ELR (cell line): Measurements from ENCODE around the gene SCAI.
"Not testable (repeated sequence)": the region's sequence is repeated elsewhere in the genome, so short reads cannot be mapped to it uniquely, and the experiment has no call there.

ENCODE experiments used
- DNase-seq: peaks from one replicate; pipeline ENCODE4 v3.0.0-alpha.2; 2015; ENCODE audit warnings: low read depth

SCAI gene

DNA sequence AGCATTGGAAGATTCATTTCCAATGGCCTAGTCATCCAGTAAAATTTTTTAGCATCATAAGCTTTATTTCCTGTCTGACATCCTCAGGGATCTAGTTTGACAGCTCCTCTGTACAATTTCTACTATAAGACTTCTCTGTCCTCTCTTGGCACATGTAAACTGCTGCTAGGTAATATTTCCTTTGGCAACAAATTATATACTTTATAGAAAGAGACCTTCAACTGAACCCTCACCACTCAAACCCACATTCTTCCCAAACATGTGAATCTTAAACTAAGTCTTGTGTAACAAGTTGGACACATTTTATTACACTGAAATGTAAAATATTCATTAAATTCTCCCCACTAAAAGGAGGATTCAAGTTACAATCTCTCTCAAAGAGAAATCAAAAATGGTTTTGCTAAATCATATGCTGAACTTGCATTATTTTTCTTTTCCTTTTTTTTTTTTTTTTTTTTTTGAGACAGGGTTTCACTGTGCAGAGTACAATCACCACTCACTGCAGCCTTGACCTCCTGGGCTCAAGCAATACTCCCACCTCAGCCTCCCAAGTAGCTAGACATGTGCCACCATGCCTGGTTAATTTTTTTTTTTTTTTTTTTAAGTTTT, 36.9 kb downstream of the SCAI start:
- DNase-seq: peak; percentile 28

DNA sequence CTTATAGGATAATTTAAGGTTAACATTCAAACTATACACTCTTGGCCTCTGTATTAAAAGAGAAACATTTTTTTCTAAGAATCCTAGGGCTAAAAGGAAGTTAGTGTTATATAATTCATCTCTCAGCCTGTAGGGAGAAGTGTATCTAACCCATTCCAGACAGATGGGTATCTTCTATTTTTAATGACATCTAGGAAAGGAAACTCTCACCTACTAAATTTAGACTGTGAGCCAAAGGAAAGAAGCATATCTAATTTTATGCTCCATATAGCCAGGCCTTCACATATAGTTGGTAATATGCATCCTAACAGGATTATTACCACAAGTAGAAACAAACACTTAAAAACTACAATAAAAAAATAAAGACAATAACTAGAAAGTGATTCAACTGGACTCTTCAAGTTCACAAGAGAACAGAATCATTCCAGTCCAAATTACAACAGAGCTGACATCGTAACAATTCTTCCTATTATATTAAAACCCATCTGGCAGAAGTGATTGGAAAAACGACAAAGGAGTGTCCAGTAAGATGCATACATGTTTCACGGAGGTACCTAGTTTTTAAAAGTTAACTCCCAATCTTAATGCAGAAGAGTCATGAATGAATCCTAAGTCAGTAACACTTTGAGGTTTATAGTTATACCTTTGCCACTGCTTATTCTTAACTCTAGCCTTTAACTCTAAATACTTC, 39.4 kb downstream of the SCAI start:
- no peak for DNase-seq

DNA sequence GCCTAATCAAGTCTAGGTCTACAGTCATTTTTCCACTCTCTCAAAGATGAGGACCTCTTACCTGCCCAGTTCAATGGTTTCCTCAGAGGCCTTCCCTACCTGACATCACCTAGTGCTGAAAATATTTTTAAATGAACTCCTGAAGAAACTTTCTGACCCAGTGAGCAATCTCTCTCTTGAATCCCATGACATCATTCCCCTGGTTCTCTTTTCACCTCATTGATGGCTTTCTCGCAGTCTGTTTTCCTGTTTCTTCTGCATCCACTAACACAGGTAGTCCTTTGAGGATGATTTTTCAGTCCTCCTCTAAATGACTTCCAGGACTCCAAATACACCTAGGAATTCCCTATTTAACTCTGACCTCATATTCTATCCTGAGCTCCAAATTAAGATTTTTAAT, 40.3 kb downstream of the SCAI start:
- DNase-seq: no peak

DNA sequence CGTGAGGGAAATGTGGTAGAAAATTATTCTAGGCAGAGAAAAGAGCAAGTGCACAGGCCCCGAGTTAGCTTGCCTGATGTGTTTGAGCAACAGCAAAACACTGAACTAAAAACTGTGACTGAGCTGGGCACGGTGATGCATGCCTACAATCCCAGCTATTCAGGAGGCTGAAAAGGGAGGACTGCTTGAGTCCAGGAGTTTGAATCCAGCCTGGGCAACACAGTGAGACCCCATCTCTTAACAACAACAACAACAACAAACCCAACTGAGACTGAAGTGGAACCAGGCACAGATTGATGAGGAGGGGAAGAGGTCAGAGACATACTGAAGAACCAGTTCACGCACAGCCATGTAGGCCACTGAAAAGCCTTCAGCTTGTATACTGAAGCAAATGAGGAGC, 42.5 kb downstream of the SCAI start:
- no peak for DNase-seq

DNA sequence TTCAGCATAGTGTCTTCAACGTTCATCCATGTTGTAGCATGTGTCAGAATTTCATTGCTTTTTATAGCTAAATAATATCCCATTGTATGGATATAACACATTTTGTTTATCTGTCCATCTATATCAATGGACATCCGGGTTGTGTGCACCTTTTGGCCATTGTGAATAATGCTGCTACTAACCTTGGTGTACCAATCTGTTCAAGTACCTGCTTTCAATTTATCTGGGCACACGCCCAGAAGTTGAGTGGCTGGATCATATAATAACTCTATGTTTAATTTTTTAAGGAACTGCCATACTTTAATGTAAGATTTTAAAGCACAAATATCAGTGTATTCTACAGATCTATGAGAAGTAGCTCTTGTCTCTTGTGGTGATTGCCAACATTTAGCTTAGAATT, 43.5 kb downstream of the SCAI start:
- DNase-seq: no peak

DNA sequence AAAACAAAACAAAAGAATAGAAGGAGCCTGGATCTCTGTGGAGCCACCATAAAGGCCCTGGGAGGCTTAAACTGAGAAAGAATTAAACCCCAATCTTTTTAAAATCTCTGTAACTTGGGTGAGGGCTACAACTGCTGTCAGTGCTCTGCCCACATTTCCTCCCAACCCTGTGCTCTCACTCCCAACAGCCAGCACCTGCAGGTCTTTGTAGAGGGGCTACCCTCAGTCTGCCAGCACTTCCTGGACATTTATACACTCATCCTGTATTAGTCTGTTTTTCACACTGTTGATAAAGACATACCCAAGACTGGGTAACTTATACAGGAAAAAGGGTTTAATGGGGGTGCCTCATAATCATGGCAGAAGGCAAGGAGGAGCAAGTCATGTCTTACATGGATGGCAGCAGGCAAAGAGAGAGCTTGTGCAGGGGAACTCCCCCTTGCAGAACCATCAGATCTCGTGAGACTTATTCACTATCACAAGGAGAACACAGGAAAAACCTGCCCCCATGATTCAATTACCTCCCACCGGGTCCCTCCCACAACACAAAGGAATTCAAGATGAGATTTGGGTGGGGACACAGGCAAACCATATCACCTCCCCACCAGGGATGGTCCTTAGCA, 47.4 kb downstream of the SCAI start:
- DNase-seq: no peak

DNA sequence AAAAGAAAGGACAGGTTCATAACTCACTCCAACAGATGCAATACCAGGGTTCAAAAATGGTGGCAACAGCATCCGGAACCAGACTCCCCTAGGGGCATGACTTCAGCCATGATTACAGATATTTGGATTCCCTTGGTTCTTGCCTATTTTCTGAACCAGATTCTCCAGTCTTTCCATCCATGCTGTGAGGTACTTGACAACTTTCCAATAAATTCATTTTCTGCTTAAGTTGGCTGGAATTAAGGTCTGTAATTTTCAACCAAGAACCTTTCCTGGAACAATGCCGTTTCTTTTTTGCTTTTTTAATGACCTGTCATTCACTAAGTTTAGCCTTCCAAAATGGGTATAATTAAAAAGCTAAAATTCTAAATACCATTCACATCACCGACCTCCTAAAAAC, 52.2 kb downstream of the SCAI start:
- DNase-seq: no peak

DNA sequence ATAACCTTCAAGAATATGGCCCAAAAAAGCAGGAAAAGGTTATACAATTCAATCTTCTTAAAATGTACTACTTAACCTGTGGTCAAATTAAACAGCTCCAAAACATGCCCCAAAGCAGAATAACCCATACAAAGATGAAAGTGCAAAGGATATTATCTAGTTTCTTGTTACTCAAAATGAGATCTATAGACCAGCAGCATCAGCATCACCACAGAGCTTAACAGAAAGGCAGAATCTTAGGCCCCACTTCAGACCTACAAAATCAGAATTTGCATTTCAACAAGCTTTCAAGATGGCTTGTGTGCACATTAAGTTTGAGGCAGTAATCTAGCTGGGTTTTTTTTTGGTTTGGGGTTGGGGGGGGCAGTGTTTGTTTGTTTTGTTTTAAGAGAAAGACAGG, 54.0 kb downstream of the SCAI start:
- DNase-seq: no peak

DNA sequence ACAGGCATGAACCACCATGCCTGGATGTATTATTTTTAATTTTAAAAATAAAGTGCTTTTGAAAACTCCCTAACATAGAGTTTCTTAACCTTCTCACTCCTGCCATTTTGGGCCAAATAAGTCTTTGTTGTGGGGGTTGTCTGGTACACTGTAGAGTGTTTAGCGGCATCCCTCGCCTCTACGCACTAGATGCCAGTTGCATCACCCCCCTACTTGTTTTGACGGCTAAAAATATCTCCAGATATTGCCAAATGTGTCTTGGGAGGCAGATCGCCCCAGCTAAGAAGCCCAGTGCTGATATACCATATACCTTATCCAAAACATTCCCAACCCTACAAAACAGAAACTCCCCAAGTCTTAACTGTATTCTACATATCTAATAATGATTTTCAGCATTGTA, 54.6 kb downstream of the SCAI start:
- DNase-seq: no peak

DNA sequence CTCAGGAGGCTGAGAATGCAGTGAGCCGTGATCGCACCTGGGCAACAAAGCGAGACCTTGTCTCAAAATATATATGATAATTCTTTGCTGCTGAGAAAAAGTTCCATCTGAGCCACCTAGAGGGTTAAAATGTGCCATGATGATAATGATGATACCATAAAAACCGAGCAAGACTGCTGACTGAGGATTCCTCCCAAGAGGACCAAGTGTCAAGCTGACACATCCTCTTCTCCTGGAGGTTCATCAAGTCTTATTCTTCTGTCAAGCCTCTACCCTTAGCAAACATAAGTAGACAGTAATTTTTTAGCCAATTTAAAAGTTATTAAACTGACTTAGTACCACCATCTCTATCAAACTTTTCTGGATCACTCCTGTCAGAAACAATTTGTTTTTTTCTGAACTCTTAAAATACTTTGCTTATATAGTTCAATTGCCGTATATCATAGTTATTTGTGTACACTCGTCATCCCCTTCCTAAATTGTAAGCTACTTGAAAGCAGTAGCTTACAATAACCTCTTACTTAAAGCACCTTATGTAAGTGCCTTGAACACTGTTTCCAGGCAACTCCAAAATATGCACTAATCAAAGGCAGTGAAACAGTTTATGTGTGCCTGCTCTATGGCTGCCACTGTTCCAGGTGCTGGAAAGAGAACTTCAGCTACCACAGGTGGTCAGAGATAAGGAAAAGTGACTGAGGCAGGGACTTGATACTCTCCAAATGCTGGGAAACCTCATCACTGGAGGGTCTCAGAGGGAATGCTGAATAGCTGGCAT, 57.4 kb downstream of the SCAI start:
- DNase-seq: no peak

DNA sequence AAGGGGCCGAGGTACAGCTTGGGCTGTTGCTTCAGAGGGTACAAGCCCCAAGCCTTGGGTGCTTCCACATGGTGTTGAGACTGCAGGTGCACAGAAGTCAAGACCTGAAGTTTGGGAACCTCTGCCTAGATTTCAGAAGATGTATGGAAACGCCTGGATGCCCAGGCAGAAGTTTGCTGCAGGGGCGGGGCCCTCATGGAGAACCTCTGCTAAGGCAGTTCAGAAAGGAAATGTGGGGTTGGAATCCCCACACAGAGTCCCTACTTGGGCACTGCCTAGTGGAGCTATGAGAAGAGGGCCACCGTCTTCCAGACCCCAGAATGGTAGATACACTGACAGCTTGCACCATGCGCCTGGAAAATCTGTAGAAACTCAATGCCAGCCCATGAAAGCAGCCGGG, 61.1 kb downstream of the SCAI start:
- not testable (repeated sequence) for DNase-seq

DNA sequence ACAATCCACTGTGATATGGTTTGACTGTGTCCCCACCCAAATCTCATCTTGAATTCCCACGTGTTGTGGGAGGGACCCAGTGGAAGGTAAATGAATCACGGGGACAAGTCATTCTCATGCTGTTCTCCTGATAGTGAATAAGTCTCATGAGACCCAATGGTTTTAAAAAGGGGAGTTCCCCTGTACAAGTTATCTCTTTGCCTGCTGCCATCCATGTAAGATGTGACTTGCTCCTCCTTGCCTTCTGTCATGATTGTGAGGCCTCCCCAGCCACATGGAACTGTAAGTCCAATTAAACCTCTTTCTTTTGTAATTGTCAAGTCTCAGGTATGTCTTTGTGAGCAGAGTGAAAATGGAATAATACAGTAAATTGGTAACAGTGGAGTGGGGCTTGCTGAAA, 62.5 kb downstream of the SCAI start:
- DNase-seq: not testable (repeated sequence)

DNA sequence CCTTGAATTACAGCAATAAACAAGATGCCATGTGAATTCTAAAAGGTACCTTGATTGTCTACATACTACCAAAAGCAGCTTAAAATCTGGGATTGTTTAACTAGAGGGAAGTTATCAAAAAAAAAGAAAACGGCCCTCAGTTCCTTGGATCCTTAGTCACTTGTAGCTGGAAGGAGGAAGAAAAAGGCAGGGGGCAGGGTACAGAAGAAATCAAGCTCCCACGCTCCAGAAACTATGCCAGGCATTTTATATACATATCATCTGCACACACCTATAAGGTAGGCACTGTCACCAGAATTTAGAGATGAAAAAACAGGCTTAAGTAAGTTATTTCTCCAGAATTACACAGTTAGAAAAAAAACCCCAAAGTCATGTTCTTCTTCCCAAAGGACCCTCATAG, 63.4 kb downstream of the SCAI start:
- DNase-seq: no peak

DNA sequence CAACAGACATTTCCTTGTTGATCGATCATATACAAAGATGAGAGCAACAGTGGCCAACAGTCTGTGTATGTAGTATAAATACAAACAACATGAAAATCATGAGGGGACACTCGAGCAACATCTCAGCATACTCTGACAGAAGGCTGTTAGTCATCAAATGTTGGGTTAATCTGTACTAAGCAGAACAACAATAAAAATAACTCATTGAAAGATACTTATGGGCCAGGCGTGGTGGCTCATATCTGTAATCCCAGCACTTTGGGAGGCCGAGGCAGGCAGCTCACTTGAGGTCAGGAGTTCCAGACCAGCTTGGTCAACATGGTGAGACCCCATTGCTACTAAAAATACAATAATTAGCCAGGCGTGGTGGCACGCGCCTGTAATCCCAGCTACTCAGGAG, 67.3 kb downstream of the SCAI start:
- DNase-seq: no peak

DNA sequence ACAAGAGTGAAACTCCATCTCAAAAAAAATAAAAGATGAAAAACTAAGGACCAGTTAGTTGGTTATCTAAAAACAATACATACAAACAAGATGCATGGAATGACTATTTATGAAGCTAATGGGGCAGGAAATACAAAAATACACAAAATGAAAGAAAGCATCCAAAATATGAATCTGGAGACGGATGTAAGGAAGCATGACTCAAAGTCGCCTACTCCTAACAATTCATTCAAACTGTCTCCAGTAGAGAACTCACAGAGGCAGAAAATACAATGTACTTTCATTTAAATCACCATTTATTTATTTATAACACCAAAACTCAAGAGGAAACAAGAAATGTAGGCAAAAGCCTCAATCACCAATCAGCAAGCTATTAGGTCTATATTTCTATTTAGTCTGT, 68.4 kb downstream of the SCAI start:
- DNase-seq: peak; percentile 50

DNA sequence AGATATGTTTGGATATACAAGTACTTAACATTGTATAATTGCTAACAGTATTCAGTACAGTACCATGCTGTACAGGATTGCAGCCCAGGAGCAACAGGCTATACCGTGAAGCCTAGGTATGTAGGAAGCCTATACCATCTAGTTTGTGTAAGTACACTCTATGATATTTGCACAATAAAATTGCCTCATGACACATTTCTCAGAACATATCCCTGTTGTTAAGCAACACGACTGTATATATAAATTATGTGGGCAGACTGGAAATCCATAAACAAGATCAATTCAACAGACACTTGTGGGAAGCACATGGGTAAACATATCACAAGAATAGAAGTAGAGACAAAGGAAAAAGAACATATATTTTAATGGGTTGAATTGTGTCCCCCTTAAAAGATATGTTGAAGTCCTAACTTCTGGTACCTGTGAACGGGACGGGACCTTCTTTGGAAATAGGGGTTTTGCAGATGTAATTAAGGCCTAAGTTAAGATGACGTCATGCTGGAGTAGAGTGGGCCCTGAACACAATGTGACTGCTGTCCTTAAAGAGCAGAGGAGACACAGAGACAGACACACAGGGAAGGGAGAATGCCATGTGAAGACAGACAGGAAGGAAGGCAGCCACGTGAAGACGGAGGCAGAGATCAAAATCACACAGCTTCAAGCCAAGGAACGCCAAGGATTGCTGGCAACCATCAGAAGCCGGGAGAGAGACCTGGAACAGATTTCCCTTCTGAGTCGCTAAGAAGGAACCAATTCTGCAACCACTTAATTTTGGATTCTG, 76.3 kb downstream of the SCAI start:
- no peak for DNase-seq

DNA sequence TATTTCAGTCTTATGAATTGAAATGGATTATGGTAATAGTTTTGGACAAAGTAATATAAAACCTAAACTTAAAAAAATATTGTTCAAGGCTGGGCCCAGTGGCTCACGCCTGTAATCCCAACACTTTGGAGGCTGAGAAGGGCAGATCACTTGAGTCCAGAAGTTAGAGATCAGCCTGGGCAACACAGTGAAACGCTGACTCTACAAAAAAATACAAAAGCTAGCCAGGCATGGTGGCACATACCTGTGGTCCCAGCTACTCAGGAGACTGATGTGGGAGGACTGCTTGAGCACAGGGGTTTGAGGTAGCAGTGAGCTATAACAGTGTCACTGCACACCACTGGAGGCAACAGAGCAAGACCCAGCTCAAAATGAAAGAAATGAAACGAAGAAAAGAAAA, 81.9 kb downstream of the SCAI start:
- DNase-seq: no peak

DNA sequence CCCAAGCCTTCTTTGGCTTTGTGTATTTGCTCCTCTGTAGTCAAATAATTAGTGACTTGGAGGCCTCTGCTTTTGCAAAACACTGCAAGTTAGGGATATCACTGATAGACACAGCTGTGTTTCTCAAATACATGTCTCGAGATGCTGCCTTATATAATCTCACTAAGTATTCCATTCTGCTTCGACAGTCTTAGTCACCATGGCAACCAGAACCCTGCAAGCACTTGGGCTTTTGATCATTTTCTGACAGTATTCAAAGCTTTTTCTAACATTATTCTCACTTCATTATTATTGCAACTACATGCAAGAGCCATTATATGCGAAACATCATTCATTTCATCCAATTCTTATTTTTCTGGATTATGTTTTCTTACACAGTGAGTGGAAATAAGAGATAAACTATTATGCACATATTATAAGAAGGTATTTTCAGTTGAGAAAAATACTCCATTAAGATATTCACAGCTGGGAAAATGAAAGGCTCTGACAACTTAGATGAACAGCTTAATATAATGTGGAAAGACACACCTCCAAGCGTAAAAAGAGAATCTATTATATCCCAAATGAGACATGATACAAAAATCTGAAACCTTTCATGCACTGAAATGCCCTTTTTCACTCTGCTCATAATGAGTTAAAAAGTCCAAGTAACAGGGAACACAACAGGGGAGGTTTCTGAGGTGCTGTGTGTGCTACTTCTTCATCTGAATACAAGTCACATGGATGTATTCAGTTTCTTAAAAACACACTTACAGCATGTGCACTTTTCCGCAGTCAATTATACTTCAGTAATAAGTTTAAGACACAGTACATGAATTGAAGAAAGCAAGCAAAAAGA, 93.9 kb downstream of the SCAI start:
- DNase-seq: no peak

DNA sequence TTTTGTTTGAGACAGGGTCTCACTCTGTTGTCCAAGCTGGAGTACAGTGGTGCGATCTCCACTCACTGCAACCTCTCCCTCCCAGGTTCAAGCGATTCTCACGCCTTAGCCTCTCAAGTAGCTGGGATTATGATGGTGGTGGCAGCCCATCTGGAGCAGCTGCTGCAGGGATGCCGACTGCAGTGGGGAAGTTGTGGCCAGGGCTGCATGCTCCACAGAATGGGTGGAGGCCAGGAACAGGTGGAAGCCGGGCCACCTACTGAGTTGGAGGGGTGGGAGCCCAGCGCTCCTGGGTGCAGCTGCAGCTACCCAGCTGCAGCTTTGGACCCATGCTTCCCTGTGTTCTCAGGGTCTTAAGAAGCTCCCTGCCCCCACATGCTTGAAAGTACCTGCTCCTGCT, 99.7 kb downstream of the SCAI start:
- no peak for DNase-seq

DNA sequence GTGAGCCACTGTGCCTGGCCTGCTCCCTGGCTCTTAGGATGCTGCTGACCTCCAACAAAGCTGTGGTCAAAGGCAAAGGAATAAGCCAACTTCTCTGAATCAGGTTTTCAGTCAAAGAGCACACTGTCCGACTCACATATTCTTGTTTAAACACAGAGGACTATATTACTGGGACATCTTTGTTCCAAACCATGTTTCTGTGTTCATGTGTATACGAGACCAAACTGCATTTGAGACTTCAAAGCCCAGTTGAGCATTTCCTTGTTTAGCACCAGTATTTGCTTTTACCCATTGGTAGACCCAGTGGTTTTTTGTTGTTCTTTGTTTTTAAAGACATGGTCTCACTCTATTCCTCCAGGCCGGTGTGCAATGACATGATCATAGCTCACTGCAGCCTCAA, 100.2 kb downstream of the SCAI start:
- DNase-seq: no peak

DNA sequence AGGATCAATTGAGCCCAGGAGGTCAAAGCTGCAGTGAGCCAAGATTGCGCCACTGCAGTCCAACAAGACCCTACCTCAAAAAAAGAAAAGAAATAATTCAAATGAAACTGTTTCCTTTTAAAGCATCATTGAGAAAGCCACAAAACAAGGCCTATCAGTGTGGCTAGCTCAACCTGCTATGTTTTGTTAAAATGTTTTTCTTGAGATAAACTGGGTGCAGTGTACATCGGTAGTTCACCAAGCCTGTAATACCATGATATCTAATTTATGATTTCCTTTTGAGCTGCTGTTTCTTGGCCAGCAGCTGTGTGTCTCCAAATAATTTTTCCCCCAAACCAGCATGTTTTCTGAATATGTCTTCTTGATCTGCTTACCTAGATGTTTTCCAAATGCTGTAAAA, 105.2 kb downstream of the SCAI start:
- DNase-seq: no peak
